ENCODE measurements around the gene FAM187B. TPM values are rescaled to one million over a fixed set of nuclear protein-coding genes. Genes with fewer than 3 reads are reported as not detected.
"Not testable (repeated sequence)": the region's sequence is repeated elsewhere in the genome, so short reads cannot be mapped to it uniquely, and the experiment has no call there.

Gene FAM187B
- polyA plus RNA-seq, 3 donors from 2014 or later = not detected

GRCh38 chr19:35239597-35239996 is 11.1 kb upstream of the FAM187B start:
- peaks cover 1 to 25% (median 13%) of the 10 kb centered on the region in 3 donors for H3K27me3 Mint-ChIP-seq (ENCODE audit: low read depth in 3 of 3)
- peaks cover 14 to 22% (median 18%) of the 10 kb centered on the region in 3 donors for H3K36me3 Mint-ChIP-seq
- H3K9me3 Mint-ChIP-seq = peaks cover 2 to 21% (median 11%) of the 10 kb centered on the region in 6 donors
- H3K4me3 Mint-ChIP-seq = peak overlapping the region in 3 of 5 donors; percentile 43 to 70 (median 47)
- DNase-seq = not testable (repeated sequence)
- peaks cover 17% of the 10 kb centered on the region in 2 donors for H3K4me1 Mint-ChIP-seq
- peak overlapping the region; percentile 68 to 96 (median 92) for H3K27ac Mint-ChIP-seq

DNA sequence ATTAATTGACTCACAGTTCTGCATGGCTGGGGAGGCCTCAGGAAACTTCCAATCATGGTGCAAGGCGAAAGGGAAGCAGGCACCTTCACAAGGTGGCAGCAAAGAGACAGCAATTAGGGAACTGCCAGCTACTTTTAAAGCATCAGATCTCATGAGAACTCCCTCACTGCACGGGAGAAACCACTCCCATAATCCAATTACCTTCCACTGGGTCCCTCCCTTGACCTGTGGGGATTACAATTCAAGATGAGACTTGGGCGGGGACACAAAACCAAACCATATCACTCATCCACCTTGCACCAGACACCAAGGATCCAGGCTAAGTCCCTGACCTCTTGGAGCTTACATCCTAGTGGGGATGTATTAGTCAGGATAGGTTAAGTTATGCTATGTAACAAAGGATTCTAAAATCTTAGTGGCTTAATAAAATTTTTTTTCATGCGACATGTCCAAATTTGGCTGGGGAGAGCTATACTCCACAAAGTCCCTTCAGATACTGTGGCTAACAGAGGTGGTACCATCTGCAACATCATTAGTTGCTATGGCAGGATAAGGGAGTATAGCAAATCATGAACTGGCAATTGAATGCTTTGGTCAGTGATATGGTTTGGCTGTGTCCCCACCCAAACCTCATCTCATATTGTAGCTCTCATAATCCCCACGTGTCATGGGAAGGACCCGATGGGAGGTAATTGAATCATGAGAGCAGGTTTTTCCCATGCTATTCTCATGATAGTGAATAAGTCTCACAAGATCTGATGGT is 8.3 kb upstream of the FAM187B start:
- Mint-ChIP-seq H3K36me3 (peaks cover 11 to 12% (median 11%) of the 10 kb centered on the region in 3 donors), H3K4me3 (no peak overlapping the region), H3K27ac (peak overlapping the region in 3 of 6 donors; percentile 21 to 69 (median 23)), H3K9me3 (peaks cover 2 to 13% (median 9%) of the 10 kb centered on the region in 6 donors), H3K4me1 (peaks cover 17% of the 10 kb centered on the region in 2 donors), H3K27me3 (ENCODE audit: low read depth in 3 of 3) (peaks cover 1 to 10% (median 10%) of the 10 kb centered on the region in 3 donors)
- DNase-seq = peak in 1 of 3 donors; percentile 27

GRCh38 chr19:35232912-35233311 is 4.4 kb upstream of the FAM187B start:
- H3K4me3 Mint-ChIP-seq = no peak overlapping the region
- H3K27ac Mint-ChIP-seq = peak overlapping the region in 3 of 6 donors; percentile 30 to 71 (median 46)
- H3K36me3 Mint-ChIP-seq = no peaks in the 10 kb centered on the region
- peaks cover 2 to 3% (median 2%) of the 10 kb centered on the region in 3 donors for H3K27me3 Mint-ChIP-seq (ENCODE audit: low read depth in 3 of 3)
- no peaks in the 10 kb centered on the region for H3K4me1 Mint-ChIP-seq
- H3K9me3 Mint-ChIP-seq = no peaks in the 10 kb centered on the region
- no peak for DNase-seq

- no peaks in the 10 kb centered on the region for H3K36me3 Mint-ChIP-seq
- H3K27ac Mint-ChIP-seq = no peak overlapping the region
- H3K9me3 Mint-ChIP-seq = no peaks in the 10 kb centered on the region
- no peaks in the 10 kb centered on the region for H3K4me1 Mint-ChIP-seq
- no peak overlapping the region for H3K4me3 Mint-ChIP-seq
- peaks cover 2% of the 10 kb centered on the region in 3 donors for H3K27me3 Mint-ChIP-seq (ENCODE audit: low read depth in 3 of 3)
- no peak for DNase-seq
Measured at GRCh38 chr19:35231956-35232645, 3.6 kb upstream of the FAM187B start.

DNA sequence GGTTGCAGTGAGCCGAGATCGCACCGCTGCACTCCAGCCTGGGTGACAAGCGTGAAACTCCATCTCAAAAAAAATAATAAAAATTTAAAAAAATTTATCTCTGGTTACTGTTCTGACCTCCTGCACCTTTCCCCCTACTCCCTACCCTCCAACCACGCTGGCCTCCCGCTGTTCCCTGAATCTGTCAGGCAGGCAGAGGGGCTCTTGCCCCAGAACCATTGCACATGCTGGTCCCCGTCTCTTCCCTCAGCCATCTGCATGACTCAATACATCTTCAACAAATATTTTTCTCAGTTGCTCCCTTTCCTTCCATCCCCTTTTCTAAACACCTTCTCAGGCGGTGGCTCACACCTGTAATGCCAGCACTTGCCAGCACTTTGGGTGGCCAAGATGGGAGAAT is 1.1 kb upstream of the FAM187B start:
- peaks cover 0 to 4% (median 2%) of the 10 kb centered on the region in 3 donors for H3K27me3 Mint-ChIP-seq (ENCODE audit: low read depth in 3 of 3)
- H3K4me3 Mint-ChIP-seq = no peak overlapping the region
- H3K27ac Mint-ChIP-seq = peak overlapping the region in 2 of 6 donors; percentile 22 to 67
- no peaks in the 10 kb centered on the region for H3K4me1 Mint-ChIP-seq
- no peak for DNase-seq
- no peaks in the 10 kb centered on the region for H3K9me3 Mint-ChIP-seq
- H3K36me3 Mint-ChIP-seq = peaks cover 0 to 3% (median 0%) of the 10 kb centered on the region in 3 donors

- Mint-ChIP-seq H3K27ac (peak overlapping the region in 3 of 6 donors; percentile 25 to 57 (median 55)), H3K4me1 (peaks cover 0 to 2% of the 10 kb centered on the region in 2 donors), H3K4me3 (no peak overlapping the region), H3K36me3 (peaks cover 0 to 3% (median 0%) of the 10 kb centered on the region in 3 donors), H3K27me3 (ENCODE audit: low read depth in 3 of 3) (peaks cover 0 to 4% (median 2%) of the 10 kb centered on the region in 3 donors), H3K9me3 (no peaks in the 10 kb centered on the region)
- DNase-seq = no peak
Measured at GRCh38 chr19:35226748-35227147, 1.8 kb downstream of the FAM187B start.

- DNase-seq = no peak
- no peak overlapping the region for H3K4me3 Mint-ChIP-seq
- peaks cover 0 to 3% (median 0%) of the 10 kb centered on the region in 3 donors for H3K36me3 Mint-ChIP-seq
- peaks cover 0 to 2% of the 10 kb centered on the region in 2 donors for H3K4me1 Mint-ChIP-seq
- H3K27me3 Mint-ChIP-seq (ENCODE audit: low read depth in 3 of 3) = peaks cover 0 to 6% (median 4%) of the 10 kb centered on the region in 3 donors
- no peaks in the 10 kb centered on the region for H3K9me3 Mint-ChIP-seq
- H3K27ac Mint-ChIP-seq = peak overlapping the region in 2 of 6 donors; percentile 1 to 64
Measured at GRCh38 chr19:35225951-35226350, 2.6 kb downstream of the FAM187B start.

- H3K27ac Mint-ChIP-seq = peak overlapping the region in 3 of 6 donors; percentile 28 to 45 (median 35)
- H3K27me3 Mint-ChIP-seq (ENCODE audit: low read depth in 3 of 3) = peaks cover 0 to 6% (median 4%) of the 10 kb centered on the region in 3 donors
- peaks cover 0 to 3% (median 0%) of the 10 kb centered on the region in 3 donors for H3K36me3 Mint-ChIP-seq
- H3K4me3 Mint-ChIP-seq = no peak overlapping the region
- H3K4me1 Mint-ChIP-seq = peaks cover 0 to 2% of the 10 kb centered on the region in 2 donors
- no peak for DNase-seq
- H3K9me3 Mint-ChIP-seq = no peaks in the 10 kb centered on the region
Measured at GRCh38 chr19:35224681-35225571, 3.6 kb downstream of the FAM187B start.

- Mint-ChIP-seq H3K27ac (peak overlapping the region in 1 of 6 donors; percentile 14), H3K36me3 (peaks cover 0 to 3% (median 0%) of the 10 kb centered on the region in 3 donors), H3K4me1 (peaks cover 0 to 2% of the 10 kb centered on the region in 2 donors), H3K27me3 (ENCODE audit: low read depth in 3 of 3) (peaks cover 0 to 8% (median 6%) of the 10 kb centered on the region in 3 donors), H3K4me3 (no peak overlapping the region), H3K9me3 (no peaks in the 10 kb centered on the region)
- no peak for DNase-seq
Measured at GRCh38 chr19:35223862-35224505, 4.6 kb downstream of the FAM187B start.

GRCh38 chr19:35223084-35223790 is 5.3 kb downstream of the FAM187B start:
- H3K4me1 Mint-ChIP-seq = peaks cover 0 to 2% of the 10 kb centered on the region in 2 donors

GRCh38 chr19:35222373-35223015 is 6.0 kb downstream of the FAM187B start:
- Mint-ChIP-seq H3K4me3 (no peak overlapping the region), H3K27ac (peak overlapping the region in 4 of 6 donors; percentile 11 to 85 (median 48)), H3K36me3 (peaks cover 0 to 3% (median 0%) of the 10 kb centered on the region in 3 donors), H3K9me3 (no peaks in the 10 kb centered on the region), H3K27me3 (ENCODE audit: low read depth in 3 of 3) (peaks cover 0 to 8% (median 4%) of the 10 kb centered on the region in 3 donors), H3K4me1 (peaks cover 0 to 2% of the 10 kb centered on the region in 2 donors)
- no peak for DNase-seq

More at GRCh38 chr19:35223084-35223790, 5.3 kb downstream of the FAM187B start:
- no peaks in the 10 kb centered on the region for H3K9me3 Mint-ChIP-seq
- no peak for DNase-seq
- H3K27ac Mint-ChIP-seq = peak overlapping the region in 3 of 6 donors; percentile 5 to 85 (median 42)
- peaks cover 0 to 3% (median 0%) of the 10 kb centered on the region in 3 donors for H3K36me3 Mint-ChIP-seq
- peaks cover 0 to 8% (median 4%) of the 10 kb centered on the region in 3 donors for H3K27me3 Mint-ChIP-seq (ENCODE audit: low read depth in 3 of 3)
- H3K4me3 Mint-ChIP-seq = no peak overlapping the region

All from immature natural killer cell (primary cell).